Measurements from ENCODE around the gene PLK1. TPM values are rescaled to one million over a fixed set of nuclear protein-coding genes. Genes with fewer than 3 reads are reported as not detected.

PLK1 gene
- total and polyA plus RNA-seq, 2 of the 4 experiments (the other 2 are of a cell fraction): 19.4 to 59.0 TPM

DNA sequence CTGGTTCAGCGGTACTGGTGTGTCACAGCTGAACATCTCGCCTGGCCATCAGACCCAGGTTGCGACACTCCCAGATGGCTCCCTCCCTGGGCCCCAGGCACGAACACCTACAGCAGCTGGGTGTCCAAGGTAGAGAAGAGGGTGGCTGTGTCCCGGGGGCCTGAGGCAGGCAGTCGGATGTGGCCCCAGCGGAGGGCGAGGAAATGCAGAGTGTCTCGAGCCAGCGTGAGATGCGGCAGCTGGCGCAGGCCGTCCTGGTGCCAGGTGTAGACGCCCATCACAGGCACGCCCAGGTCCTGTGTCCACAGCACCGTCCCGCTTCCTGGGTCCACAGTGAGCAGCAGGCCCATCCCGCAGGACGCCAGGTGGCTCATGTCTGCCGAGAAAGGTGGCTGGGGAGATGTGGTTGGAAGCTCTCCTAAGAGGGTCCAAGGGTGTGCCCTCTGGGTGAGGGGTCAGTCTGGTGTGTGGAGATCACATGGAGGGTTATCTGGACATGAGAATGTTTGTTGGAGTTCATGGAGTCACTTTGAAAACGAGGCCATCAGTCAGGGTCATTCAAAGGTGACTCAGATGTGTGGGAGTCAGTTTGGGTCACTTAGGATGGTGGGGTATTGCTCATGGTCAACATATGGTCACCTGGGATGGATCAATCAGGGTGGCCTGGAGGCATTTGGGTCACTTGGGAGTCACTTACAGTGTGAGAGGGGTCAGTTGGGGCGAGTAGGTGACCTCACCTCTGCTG, 26.3 kb downstream of the PLK1 start:
- Histone ChIP-seq H3K4me3 (ENCODE audit: insufficient read depth, low read depth, low read length) (no peak overlapping the region), H4K91ac (ENCODE audit: insufficient read depth, low read depth, low read length) (no peak overlapping the region), H3K36me3 (ENCODE audit: control insufficient read depth, insufficient read depth, low read length) (no peaks in the 10 kb centered on the region), H4K5ac (ENCODE audit: low read depth, low read length) (no peak overlapping the region), H4K20me1 (ENCODE audit: insufficient read depth, low read length) (no peaks in the 10 kb centered on the region), H2AFZ (replicated peaks; ENCODE audit: low read length, poor library complexity) (no peak overlapping the region), H2BK15ac (ENCODE audit: low read depth, low read length) (no peak overlapping the region), H3K27me3 (ENCODE audit: control insufficient read depth, insufficient read depth, low read length) (no peaks in the 10 kb centered on the region; the same call in 1 of the 2 replicates), H2BK20ac (ENCODE audit: low read depth, low read length) (no peak overlapping the region), H3K9me1 (ENCODE audit: insufficient read depth, low read length) (no peaks in the 10 kb centered on the region), H2BK120ac (ENCODE audit: low read depth, low read length) (no peak overlapping the region), H3K27ac (ENCODE audit: insufficient read depth, low read length) (no peak overlapping the region), H3K14ac (replicated peaks; ENCODE audit: low read depth, low read length) (no peak overlapping the region), H3K18ac (ENCODE audit: low read depth, low read length) (no peak overlapping the region), H3K4me1 (ENCODE audit: control insufficient read depth, insufficient read depth, low read length) (no peaks in the 10 kb centered on the region), H3K56ac (ENCODE audit: extremely low read depth, insufficient read depth, low read length) (no peak overlapping the region), H3K23ac (ENCODE audit: low read depth, low read length) (no peak overlapping the region), H3K4ac (ENCODE audit: low read depth, low read length) (no peak overlapping the region), H3K79me1 (ENCODE audit: low read depth in 1 of 2, low read length in 2 of 2) (no peaks in the 10 kb centered on the region), H3K4me2 (ENCODE audit: low read depth, low read length) (no peak overlapping the region), H3K9ac (ENCODE audit: low read depth, low read length) (no peak overlapping the region), H2AK5ac (ENCODE audit: low read depth, low read length) (no peak overlapping the region), H4K8ac (ENCODE audit: low read depth in 2 of 2, low read length in 2 of 2) (no peak overlapping the region), H2BK5ac (ENCODE audit: low read depth, low read length, poor library complexity, severe bottlenecking) (no peak overlapping the region), H3K9me3 (ENCODE audit: control insufficient read depth, insufficient read depth, low read length) (peaks cover 8% of the 10 kb centered on the region), H2AK9ac (replicated peaks; ENCODE audit: low read depth, low read length, poor library complexity) (no peak overlapping the region)
- dilution Hi-C loops (cut with HindIII; ENCODE audit: low sequenced_read_pairs, unreplicated experiment) (no loop called here), in situ Hi-C loops (cut with MboI; ENCODE audit: low sequenced_read_pairs) (no loop called here), intact Hi-C loops (cut with micrococcal nuclease) (no loop called here)
- no peak for DNase-seq
- no peak for TF ChIP-seq FOS (IDR thresholded peaks at IDR 0.05; ENCODE audit: low read depth, low read length)
- ChIA-PET CTCF (no interaction called here), POLR2A (ENCODE audit: unreplicated experiment) (no interaction called here)
- ATAC-seq (ENCODE audit: low read depth): no peak
- no TSS peak for BruUV-seq (replicated peaks)
- WGBS, 2 experiments (ENCODE audit: extremely low coverage in 2 of 2, insufficient read length in 1 of 2): 87% methylated on average over 18 of the region's 22 CpGs; no CpG with 5 or more reads in 1 of the 2 experiments

Data from IMR-90 (cell line).